HG03378 (cell line): Measurements from ENCODE around the gene PLCB1.

Experiments
- ATAC-seq: cut with Tn5 transposase; IDR thresholded peaks from one replicate; pipeline ENCODE4 v1.9.1; 2021; ENCODE audit warnings: mild to moderate bottlenecking, moderate library complexity; ENCODE audit not compliant: unreplicated experiment

Gene PLCB1

GRCh38 chr20:8292793-8293192 lies 160.7 kb downstream of the PLCB1 start:
- no peak for ATAC-seq

GRCh38 chr20:8293750-8294149 lies 161.7 kb downstream of the PLCB1 start:
- ATAC-seq = no peak

GRCh38 chr20:8296536-8296935 lies 164.5 kb downstream of the PLCB1 start:
- no peak for ATAC-seq

GRCh38 chr20:8298426-8299043 lies 166.5 kb downstream of the PLCB1 start:
- ATAC-seq = no peak

- no peak for ATAC-seq
Observed at GRCh38 chr20:8299921-8300320, 167.9 kb downstream of the PLCB1 start.

- no peak for ATAC-seq
Observed at GRCh38 chr20:8301655-8302054, 169.6 kb downstream of the PLCB1 start.

- no peak for ATAC-seq
Observed at GRCh38 chr20:8303651-8304050, 171.6 kb downstream of the PLCB1 start.

- no peak for ATAC-seq
Observed at GRCh38 chr20:8304124-8304816, 172.2 kb downstream of the PLCB1 start.

- ATAC-seq = peak; percentile 89
Observed at GRCh38 chr20:8305449-8305978, 173.4 kb downstream of the PLCB1 start.

GRCh38 chr20:8306937-8307336 lies 174.9 kb downstream of the PLCB1 start:
- ATAC-seq = no peak

- no peak for ATAC-seq
Observed at GRCh38 chr20:8309634-8310033, 177.6 kb downstream of the PLCB1 start.

- no peak for ATAC-seq
Observed at GRCh38 chr20:8310618-8311017, 178.6 kb downstream of the PLCB1 start.

GRCh38 chr20:8313073-8313472 lies 181.0 kb downstream of the PLCB1 start:
- ATAC-seq = no peak

- no peak for ATAC-seq
Observed at GRCh38 chr20:8315639-8316573, 183.8 kb downstream of the PLCB1 start.

- no peak for ATAC-seq
Observed at GRCh38 chr20:8317448-8317847, 185.4 kb downstream of the PLCB1 start.

- ATAC-seq = no peak
Observed at GRCh38 chr20:8318965-8319625, 187.0 kb downstream of the PLCB1 start.

GRCh38 chr20:8320306-8320705 lies 188.2 kb downstream of the PLCB1 start:
- ATAC-seq = no peak

- no peak for ATAC-seq
Observed at GRCh38 chr20:8321001-8321400, 188.9 kb downstream of the PLCB1 start.

- ATAC-seq = no peak
Observed at GRCh38 chr20:8322662-8323217, 190.7 kb downstream of the PLCB1 start.

- no peak for ATAC-seq
Observed at GRCh38 chr20:8326191-8326590, 194.1 kb downstream of the PLCB1 start.

GRCh38 chr20:8326899-8327298 lies 194.8 kb downstream of the PLCB1 start:
- no peak for ATAC-seq
